ENCODE measurements around the gene PCSK9. TPM values are rescaled to one million over a fixed set of nuclear protein-coding genes. Genes with fewer than 3 reads are reported as not detected.

PCSK9 gene
- total and polyA plus RNA-seq, 9 of the 15 experiments (the other 6 are each of a cell fraction or from before 2014, with no cell fraction given): 3.2 to 58.6 (median 24.7) TPM

DNA sequence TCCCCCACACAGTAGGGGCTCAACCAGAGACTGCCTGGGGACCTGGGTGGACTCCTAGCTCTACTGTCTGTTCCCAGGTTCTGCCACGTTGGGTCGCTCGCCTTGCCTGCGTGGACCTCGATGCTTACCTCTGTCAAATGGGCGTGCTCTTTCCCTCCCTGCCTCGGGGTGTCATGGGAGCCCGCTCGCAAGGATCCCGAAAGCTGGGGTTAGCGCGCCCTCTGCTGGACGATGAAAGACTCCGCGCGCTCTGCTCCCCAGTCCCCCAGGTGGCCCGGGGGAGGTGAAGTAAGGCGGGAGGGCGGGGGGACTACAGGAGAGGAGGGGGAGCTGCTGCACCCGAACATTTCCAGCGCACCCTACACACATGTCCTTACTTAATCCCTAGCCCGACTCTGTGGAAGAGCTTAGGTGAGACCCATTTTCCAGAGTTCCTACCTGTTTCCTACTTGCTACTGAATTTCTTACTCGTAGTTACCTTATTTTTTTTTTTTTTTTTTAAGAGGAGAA lies 42.9 kb upstream of the PCSK9 start (continued):
- TF ChIP-seq LCOR (CRISPR knock-in tag; IDR thresholded peaks at IDR 0.05) (peak; percentile 37; the same call in 1 of the 2 replicates), KLF16 (IDR thresholded peaks at IDR 0.05) (0 out of 2 replicates have a peak, but pooled peaks have one; percentile 19), L3MBTL2 (IDR thresholded peaks at IDR 0.05) (peak; percentile 54; the same call in 1 of the 2 replicates), DPF2 (IDR thresholded peaks at IDR 0.05) (0 out of 2 replicates have a peak, but pooled peaks have one; percentile 21), BCOR (IDR thresholded peaks at IDR 0.05) (peak; percentile 96), ZBTB7A (IDR thresholded peaks at IDR 0.05; ENCODE audit: borderline replicate concordance, control insufficient read depth, low read depth, low read length) (peak; percentile 65), E2F6 (IDR thresholded peaks at IDR 0.05; ENCODE audit: borderline replicate concordance in 1 of 2, extremely low read depth in 1 of 2, insufficient read depth in 1 of 2, insufficient read length in 1 of 2, low read depth in 1 of 2, low read length in 1 of 2, poor library complexity in 1 of 2, severe bottlenecking in 1 of 2) (peak; percentile 53 to 82), HDGF (IDR thresholded peaks at IDR 0.05) (0 out of 2 replicates have a peak, but pooled peaks have one; percentile 73), NBN (IDR thresholded peaks at IDR 0.05; ENCODE audit: low read depth) (0 out of 2 replicates have a peak, but pooled peaks have one; percentile 36), SOX6 (IDR thresholded peaks at IDR 0.05) (peak; percentile 25; the same call in 1 of the 2 replicates), ZNF143 (CRISPR knock-in tag; IDR thresholded peaks at IDR 0.05) (peak; percentile 63), CC2D1A (IDR thresholded peaks at IDR 0.05) (peak; percentile 78), TGIF2 (CRISPR knock-in tag; IDR thresholded peaks at IDR 0.05) (no peak), ZBED1 (IDR thresholded peaks at IDR 0.05) (no peak), ZKSCAN1 (IDR thresholded peaks at IDR 0.05; ENCODE audit: low read depth, low read length) (peak; percentile 63; the same call in 1 of the 2 replicates), TFAP4 (CRISPR knock-in tag; IDR thresholded peaks at IDR 0.05; ENCODE audit: borderline replicate concordance) (peak; percentile 67; the same call in 1 of the 2 replicates)
- TF ChIP-seq, protein P1, sequence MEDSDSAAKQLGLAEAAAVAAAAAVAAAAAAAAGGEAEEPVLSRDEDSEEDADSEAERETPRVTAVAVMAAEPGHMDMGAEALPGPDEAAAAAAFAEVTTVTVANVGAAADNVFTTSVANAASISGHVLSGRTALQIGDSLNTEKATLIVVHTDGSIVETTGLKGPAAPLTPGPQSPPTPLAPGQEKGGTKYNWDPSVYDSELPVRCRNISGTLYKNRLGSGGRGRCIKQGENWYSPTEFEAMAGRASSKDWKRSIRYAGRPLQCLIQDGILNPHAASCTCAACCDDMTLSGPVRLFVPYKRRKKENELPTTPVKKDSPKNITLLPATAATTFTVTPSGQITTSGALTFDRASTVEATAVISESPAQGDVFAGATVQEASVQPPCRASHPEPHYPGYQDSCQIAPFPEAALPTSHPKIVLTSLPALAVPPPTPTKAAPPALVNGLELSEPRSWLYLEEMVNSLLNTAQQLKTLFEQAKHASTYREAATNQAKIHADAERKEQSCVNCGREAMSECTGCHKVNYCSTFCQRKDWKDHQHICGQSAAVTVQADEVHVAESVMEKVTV (CRISPR knock-in tag; IDR thresholded peaks at IDR 0.05): peak; percentile 93
- TF ChIP-seq, protein P2, sequence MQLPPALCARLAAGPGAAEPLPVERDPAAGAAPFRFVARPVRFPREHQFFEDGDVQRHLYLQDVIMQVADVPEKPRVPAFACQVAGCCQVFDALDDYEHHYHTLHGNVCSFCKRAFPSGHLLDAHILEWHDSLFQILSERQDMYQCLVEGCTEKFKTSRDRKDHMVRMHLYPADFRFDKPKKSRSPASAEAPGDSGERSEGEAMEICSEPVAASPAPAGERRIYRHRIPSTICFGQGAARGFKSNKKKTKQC (CRISPR knock-in tag; IDR thresholded peaks at IDR 0.05): 0 out of 2 replicates have a peak, but pooled peaks have one; percentile 34
- TF ChIP-seq, protein P3, sequence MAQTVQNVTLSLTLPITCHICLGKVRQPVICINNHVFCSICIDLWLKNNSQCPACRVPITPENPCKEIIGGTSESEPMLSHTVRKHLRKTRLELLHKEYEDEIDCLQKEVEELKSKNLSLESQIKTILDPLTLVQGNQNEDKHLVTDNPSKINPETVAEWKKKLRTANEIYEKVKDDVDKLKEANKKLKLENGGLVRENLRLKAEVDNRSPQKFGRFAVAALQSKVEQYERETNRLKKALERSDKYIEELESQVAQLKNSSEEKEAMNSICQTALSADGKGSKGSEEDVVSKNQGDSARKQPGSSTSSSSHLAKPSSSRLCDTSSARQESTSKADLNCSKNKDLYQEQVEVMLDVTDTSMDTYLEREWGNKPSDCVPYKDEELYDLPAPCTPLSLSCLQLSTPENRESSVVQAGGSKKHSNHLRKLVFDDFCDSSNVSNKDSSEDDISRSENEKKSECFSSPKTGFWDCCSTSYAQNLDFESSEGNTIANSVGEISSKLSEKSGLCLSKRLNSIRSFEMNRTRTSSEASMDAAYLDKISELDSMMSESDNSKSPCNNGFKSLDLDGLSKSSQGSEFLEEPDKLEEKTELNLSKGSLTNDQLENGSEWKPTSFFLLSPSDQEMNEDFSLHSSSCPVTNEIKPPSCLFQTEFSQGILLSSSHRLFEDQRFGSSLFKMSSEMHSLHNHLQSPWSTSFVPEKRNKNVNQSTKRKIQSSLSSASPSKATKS (CRISPR knock-in tag; IDR thresholded peaks at IDR 0.05): no peak
- TF ChIP-seq, protein P4, sequence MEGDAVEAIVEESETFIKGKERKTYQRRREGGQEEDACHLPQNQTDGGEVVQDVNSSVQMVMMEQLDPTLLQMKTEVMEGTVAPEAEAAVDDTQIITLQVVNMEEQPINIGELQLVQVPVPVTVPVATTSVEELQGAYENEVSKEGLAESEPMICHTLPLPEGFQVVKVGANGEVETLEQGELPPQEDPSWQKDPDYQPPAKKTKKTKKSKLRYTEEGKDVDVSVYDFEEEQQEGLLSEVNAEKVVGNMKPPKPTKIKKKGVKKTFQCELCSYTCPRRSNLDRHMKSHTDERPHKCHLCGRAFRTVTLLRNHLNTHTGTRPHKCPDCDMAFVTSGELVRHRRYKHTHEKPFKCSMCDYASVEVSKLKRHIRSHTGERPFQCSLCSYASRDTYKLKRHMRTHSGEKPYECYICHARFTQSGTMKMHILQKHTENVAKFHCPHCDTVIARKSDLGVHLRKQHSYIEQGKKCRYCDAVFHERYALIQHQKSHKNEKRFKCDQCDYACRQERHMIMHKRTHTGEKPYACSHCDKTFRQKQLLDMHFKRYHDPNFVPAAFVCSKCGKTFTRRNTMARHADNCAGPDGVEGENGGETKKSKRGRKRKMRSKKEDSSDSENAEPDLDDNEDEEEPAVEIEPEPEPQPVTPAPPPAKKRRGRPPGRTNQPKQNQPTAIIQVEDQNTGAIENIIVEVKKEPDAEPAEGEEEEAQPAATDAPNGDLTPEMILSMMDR (IDR thresholded peaks at IDR 0.05 in 2 of 3, conservative IDR thresholded peaks at IDR 0.05 in 1 of 3; ENCODE audit: insufficient read depth in 2 of 3, low read depth in 1 of 3, low read length in 3 of 3): peak; percentile 81 to 96 (median 89)
